ENCODE results near the gene SLC27A4.

GRCh38 chr9:128358090-128358489 is 17.8 kb downstream of the SLC27A4 start:
- TF ChIP-seq POLR2AphosphoS5 (IDR thresholded peaks at IDR 0.05): no peak
- TF ChIP-seq POLR2A (IDR thresholded peaks at IDR 0.05): no peak
- TF ChIP-seq, protein P1, sequence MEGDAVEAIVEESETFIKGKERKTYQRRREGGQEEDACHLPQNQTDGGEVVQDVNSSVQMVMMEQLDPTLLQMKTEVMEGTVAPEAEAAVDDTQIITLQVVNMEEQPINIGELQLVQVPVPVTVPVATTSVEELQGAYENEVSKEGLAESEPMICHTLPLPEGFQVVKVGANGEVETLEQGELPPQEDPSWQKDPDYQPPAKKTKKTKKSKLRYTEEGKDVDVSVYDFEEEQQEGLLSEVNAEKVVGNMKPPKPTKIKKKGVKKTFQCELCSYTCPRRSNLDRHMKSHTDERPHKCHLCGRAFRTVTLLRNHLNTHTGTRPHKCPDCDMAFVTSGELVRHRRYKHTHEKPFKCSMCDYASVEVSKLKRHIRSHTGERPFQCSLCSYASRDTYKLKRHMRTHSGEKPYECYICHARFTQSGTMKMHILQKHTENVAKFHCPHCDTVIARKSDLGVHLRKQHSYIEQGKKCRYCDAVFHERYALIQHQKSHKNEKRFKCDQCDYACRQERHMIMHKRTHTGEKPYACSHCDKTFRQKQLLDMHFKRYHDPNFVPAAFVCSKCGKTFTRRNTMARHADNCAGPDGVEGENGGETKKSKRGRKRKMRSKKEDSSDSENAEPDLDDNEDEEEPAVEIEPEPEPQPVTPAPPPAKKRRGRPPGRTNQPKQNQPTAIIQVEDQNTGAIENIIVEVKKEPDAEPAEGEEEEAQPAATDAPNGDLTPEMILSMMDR (IDR thresholded peaks at IDR 0.05 in 8 of 11, conservative IDR thresholded peaks at IDR 0.05 in 3 of 11): no peak

Data from spleen (tissue), 7 donors.